GM12891 (cell line): Measurements from ENCODE around the gene CDK17.
"Not testable (repeated sequence)": the region's sequence is repeated elsewhere in the genome, so short reads cannot be mapped to it uniquely, and the experiment has no call there.

Experiments used
- DNase-seq: peaks from one replicate; pipeline ENCODE4 v3.0.0; 2011; ENCODE audit warnings: low spot score; ENCODE audit not compliant: insufficient read length
- FAIRE-seq: peaks from 2 replicates; lab custom pipeline; 2011; peaks lifted over from hg19 to GRCh38; lab: Jason Lieb, UNC
- PAX5 ChIP-seq: IDR thresholded peaks from 2 replicates; pipeline ENCODE4 v1.6.1; 2011; ENCODE audit warnings: low read length, moderate library complexity, mild to moderate bottlenecking; ENCODE audit not compliant: insufficient read depth, severe bottlenecking
- POLR2A ChIP-seq: IDR thresholded peaks from 2 replicates; pipeline ENCODE4 v1.6.1; 2011; ENCODE audit warnings: low read depth, low read length, control low read depth
- POLR2AphosphoS5 ChIP-seq: IDR thresholded peaks from 2 replicates; pipeline ENCODE4 v1.6.1; 2011; ENCODE audit warnings: low read depth, low read length, control low read depth
- POU2F2 ChIP-seq: IDR thresholded peaks from 2 replicates; pipeline ENCODE4 v1.6.1; 2011; ENCODE audit warnings: low read depth, mild to moderate bottlenecking, control low read depth, low read length, moderate library complexity
- SPI1 ChIP-seq: IDR thresholded peaks from 2 replicates; pipeline ENCODE4 v1.6.1; 2011; ENCODE audit warnings: low read depth, low read length, control low read depth
- TAF1 ChIP-seq: IDR thresholded peaks from 2 replicates; pipeline ENCODE4 v1.6.1; 2011; ENCODE audit warnings: low read depth, low read length, control low read depth

The CDK17 gene

DNA sequence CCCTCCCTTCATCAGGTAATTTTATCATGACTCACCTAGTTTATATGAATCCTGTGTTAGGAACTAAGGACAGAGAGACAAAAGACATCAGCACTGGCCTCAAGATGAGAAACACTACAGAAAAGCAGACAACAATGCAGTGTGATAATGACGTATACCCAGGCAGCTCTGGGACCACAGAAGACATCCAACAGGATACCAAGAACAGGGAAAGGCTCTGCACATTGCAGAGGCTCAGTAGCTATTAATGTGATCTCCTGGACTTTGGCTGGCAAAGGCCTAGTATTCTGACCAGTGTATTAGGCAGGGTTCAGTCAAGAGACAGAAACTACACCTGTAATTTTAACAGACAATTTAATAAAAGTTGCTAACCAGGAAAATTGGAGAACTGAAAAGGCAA, 39.7 kb downstream of the CDK17 start:
- TF ChIP-seq TAF1 (no peak), SPI1 (no peak), POU2F2 (no peak), PAX5 (no peak), POLR2A (no peak), POLR2AphosphoS5 (no peak)
- FAIRE-seq (peak; percentile 60), DNase-seq (no peak)

DNA sequence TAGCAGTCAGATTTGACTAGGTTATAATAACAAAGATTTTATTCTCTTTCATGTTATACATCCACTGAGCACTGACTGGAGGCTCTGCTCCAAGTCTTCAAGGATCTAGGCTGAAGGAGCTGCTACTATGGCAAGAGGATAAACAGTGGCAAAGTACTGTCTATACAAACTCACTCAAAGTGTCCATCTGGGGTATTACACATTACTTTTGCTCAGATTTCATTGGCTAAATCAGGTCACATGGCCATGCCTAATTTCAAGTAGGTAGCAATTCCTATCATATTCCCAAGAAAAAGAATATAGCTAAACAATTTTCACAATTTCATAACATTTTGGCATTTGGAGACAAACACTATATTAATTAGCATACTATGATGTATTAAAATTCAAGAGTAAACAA, 40.9 kb downstream of the CDK17 start:
- no peak for DNase-seq
- no peak for TF ChIP-seq POLR2A
- TF ChIP-seq POU2F2, result no peak
- no peak for TF ChIP-seq PAX5
- no peak for TF ChIP-seq POLR2AphosphoS5
- TF ChIP-seq SPI1, result no peak
- no peak for TF ChIP-seq TAF1
- FAIRE-seq, result no peak

DNA sequence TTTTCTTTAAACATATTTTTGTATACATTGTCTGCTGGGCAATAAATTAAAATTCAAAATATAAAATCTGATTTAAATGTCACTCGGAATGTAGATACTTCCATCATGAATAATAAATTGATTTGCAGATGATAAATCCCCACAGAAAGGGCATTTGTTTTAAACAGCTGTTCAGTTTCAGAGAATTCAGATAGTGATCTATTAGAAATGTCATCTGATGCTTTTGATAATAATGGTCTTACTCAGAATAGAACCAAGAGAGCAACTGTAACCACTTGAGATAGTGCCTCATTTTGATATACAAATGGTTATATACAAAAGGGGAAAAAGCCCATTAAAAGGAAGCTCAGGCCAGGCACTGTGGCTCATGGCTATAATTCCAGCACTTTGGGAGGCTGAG, 43.4 kb downstream of the CDK17 start:
- TF ChIP-seq TAF1, result no peak
- no peak for TF ChIP-seq SPI1
- no peak for TF ChIP-seq POLR2A
- no peak for TF ChIP-seq POLR2AphosphoS5
- DNase-seq, result no peak
- no peak for FAIRE-seq

DNA sequence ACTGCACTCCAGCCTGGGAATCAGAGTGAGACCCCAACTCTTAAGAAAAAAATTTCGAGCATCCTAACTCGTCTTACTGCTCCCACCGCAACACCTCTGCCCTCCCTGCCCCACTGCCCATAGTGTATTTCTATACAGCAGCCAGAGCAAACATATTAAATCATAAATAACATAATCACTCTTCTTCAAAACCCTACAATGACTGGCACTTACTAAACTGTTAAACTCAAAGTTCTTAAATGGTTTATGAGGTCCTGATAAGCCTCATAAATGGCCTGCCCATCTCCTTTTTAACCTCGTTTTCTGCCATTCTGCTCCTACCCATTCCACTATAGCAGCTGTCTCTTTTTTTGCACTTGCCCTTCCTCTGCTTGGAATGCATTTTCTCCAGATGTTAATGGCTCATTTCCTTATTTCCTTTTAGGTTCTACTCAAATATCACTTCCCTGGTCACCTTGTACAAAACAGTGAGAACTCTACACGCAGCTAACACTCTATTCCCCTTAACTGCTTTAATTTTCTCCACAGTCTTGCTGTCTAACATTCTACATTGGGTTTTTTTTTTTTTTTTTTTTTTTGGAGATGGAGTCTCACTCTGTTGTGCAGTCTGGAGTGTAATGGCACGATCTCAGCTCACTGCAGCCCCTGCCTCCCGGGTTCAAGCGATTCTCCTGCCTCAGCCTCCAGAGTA, 45.2 kb downstream of the CDK17 start:
- DNase-seq, result no peak
- TF ChIP-seq POU2F2 (no peak), POLR2A (no peak), SPI1 (no peak), PAX5 (no peak), TAF1 (no peak), POLR2AphosphoS5 (no peak)
- FAIRE-seq, result no peak

DNA sequence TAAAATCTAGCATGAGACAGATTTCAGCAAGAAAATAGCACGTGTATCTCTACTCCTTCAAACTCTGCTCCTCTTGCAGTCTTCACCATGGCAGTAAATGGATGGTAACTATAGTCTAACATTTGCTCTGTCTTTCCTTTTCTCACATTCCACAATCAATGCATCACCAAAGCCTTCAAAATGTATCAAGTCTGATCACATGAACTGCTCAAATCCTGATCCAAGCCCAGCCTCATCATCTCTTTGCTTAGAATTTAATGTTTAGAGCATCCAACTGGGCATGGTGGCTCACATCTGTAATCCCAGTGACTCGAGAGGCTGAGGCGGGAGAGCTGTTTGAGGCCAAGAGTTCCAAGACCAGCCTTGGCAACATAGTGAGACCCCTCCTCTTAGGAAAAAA, 45.9 kb downstream of the CDK17 start:
- no peak for FAIRE-seq
- TF ChIP-seq PAX5 (no peak), SPI1 (no peak), POU2F2 (no peak), POLR2A (no peak), TAF1 (no peak), POLR2AphosphoS5 (no peak)
- DNase-seq, result no peak

DNA sequence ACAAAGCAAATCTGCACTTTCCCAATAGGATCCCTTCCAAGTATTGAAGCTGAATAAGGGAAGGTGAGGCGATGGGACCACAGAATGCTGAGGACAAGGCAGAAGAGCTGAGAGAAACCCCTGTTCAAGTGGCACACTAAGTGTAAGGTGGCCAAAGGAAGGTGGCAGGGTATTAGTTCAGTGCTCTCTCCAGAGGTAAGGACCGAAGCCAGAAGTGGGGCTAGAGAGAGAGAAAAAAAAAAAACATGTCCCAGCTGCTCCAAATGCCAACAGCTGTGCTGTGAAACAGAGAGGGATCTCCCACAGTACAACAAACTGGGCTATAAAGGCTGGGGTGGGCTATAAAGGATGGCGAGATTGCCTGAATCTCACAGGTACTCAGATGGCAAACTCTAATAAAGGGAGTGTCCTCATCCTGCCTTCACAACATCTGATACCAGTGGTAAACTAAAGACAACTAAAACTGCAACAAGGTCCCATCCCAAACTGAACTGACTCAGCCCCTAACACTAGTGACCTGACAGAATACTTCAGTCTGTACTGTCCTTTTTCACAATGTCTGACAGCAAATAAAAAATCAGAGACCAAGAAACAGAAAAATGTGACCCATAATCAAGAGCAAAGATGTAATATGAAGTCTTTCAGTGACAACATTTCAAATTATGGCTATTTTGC, 47.9 kb downstream of the CDK17 start:
- DNase-seq (no peak), FAIRE-seq (peak; percentile 75)
- TF ChIP-seq TAF1 (no peak), POLR2A (no peak), PAX5 (no peak), POLR2AphosphoS5 (no peak), POU2F2 (no peak), SPI1 (no peak)

DNA sequence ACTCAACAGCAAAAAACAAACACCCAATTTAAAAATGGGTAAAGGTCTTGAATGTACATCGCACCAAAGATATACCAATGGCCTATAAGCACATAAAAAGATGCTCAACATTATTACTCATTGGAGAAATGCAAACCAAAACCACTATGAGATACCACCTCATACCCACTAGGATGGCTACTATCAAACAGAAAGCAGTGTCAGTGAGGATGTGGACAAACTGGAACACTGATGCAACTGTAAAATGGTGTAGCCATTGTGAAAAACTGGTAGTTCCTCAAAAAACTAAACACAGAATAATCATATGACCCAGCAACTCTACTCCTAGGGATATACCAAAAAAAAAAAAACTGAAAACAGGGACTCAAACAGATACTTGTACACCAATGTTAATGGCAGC, 49.3 kb downstream of the CDK17 start:
- no peak for DNase-seq
- TF ChIP-seq TAF1 (no peak), POLR2AphosphoS5 (no peak), PAX5 (no peak), POU2F2 (no peak), SPI1 (no peak), POLR2A (no peak)
- peak; percentile 35 for FAIRE-seq

DNA sequence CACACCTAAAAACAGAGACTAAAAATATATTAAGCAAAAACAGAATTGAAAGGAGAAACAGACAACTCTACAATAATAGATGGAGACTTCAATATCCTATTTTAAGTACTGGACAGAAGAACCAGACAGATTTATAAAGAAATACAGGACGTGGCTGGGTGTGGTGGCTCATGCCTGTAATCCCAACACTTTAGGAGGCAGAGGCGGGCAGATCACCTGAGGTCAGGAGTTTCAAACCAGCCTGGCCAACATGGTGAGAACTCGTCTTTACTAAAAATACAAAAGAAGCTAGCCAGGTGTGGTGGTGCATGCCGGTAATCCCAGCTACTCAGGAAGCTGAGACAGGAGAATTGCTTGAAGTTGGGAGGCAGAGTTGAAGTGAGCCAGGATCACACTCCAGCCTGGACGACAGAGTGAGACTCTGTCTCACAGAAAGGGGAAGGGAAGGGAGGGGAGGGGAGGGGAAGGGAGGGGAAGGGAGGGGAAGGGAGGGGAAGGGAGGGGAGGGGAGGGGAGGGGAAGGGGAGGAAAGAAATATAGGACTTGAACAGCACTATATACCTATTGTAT, 53.0 kb downstream of the CDK17 start:
- DNase-seq, result no peak
- FAIRE-seq, result no peak
- TF ChIP-seq POLR2AphosphoS5 (no peak), PAX5 (no peak), POLR2A (no peak), SPI1 (no peak), POU2F2 (no peak), TAF1 (no peak)

DNA sequence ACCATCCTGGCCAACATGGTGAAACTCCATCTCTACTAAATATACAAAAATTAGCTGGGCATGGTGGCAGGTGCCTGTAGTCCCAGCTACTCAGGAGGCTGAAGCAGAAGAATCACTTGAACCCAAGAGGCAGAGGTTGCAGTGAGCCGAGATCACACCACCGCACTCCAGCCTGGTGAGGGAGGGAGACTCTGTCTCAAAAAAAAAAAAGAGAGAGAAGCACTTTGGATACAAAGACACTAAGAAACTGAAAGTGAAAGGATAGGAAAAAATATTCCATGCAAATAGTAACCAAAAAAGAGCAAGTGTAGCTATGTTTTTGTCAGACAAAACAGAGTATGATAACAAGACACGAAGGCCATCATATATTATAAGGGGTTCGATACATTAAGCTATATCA, 53.5 kb downstream of the CDK17 start:
- not testable (repeated sequence) for DNase-seq, FAIRE-seq

DNA sequence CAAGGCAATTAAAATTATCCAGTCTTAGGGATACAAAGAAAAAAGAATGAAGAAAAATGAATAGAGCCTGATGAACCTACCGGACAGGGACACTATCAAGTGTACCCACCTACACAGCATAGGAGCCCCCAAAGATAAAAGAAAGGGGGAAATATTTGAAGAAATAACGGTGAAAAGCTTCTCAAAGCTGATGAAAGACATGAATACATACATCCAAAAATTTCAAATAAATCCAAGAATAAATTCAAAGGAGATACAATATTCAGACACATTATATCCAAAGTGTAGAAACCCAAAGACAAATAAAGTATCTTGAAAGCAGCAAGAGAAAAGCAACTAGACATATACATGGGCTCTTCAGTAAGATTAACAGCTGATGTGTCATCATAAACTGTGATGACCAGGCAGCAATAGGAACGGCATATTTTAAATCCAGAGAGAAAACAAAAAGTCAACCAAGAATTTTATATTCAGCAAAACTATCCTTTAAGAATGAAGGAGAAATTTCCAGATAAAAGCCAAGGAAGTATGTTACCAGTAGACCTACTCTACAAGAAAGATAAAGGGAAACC, 56.0 kb downstream of the CDK17 start:
- FAIRE-seq, result no peak
- no peak for DNase-seq
- TF ChIP-seq POU2F2, result no peak
- TF ChIP-seq TAF1, result no peak
- TF ChIP-seq PAX5, result no peak
- no peak for TF ChIP-seq SPI1
- no peak for TF ChIP-seq POLR2AphosphoS5
- TF ChIP-seq POLR2A, result no peak
